GM18511 (cell line): ENCODE data around the gene CDH23.

Experiments used
- ATAC-seq: cut with Tn5 transposase; IDR thresholded peaks from one replicate; pipeline ENCODE4 v1.9.1; 2021; ENCODE audit warnings: mild to moderate bottlenecking, moderate library complexity; ENCODE audit not compliant: unreplicated experiment

The CDH23 gene

DNA sequence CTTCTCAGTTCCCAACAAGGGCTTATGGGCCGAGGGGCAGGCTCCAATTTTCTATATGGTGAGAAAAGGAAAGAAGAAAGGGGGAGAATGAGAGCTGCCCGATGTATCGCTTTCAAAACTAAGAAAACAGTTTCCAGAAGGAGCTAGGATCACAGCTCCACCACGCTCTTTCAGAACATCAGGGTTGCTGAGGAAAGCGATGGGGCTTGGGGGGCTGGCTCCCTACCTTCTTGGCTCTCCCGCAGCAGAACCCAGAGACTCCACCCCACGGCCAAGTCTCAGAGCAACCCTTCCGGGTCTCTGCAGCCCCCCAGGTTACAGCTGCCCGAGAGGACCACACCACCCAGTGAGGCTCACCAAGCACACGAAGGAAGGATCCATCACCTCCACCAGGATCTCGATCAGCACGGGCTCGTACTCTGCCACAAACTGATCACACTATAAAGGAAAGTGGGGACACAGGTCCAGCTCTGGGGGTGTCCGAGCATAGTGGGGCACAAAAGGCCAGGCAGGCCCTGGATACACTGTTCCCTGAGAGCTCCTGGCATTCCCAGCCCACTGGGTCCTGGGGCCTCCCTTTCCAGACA, 422.0 kb downstream of the CDH23 start:
- ATAC-seq, result no peak

GRCh38 chr10:71819441-71819861, 422.7 kb downstream of the CDH23 start:
- no peak for ATAC-seq

DNA sequence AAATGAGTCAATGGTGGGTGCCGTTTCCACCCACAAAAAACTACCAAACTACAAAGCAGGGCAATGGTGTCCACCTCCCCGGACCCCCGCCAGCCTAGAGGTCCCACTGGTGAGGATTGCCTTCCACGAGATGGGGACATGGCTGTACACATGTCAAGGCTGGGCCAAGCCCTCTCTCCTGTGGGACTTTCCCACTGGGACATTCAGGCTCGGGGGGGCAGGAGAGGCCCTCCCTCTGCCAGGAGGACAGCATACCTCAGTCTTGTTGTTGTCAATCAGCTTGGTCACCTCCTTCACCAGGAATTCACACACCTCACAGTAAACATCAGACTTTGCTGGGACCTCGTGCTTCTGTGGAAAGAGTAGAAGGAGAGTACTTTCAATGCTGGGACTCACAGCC, 423.3 kb downstream of the CDH23 start:
- ATAC-seq, result no peak

- no peak for ATAC-seq
Measured at GRCh38 chr10:71820966-71821365, 424.2 kb downstream of the CDH23 start.

- ATAC-seq, result no peak
Measured at GRCh38 chr10:71821909-71822763, 425.4 kb downstream of the CDH23 start.

- ATAC-seq, result no peak
Measured at GRCh38 chr10:71823356-71823755, 426.6 kb downstream of the CDH23 start.

GRCh38 chr10:71824333-71824732, 427.6 kb downstream of the CDH23 start:
- no peak for ATAC-seq

DNA sequence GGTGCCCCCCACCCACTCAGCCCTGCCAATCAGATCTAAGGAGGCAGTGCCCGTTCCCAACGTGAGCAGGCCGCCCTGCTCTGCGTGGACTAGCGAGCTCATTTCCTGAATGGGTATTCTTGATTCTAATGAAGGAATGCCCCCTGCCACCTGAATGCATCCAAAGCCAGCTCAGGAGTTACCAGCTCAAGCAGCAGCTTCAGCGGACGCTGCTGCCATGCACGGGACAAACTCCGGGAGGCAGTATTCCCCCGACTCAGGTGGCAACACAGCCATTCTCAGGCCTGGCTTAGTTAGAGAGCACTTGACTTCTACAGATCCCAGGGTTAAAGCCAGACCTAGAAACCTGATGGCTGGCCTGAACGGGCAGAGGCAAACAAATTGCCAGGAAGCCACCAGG, 428.5 kb downstream of the CDH23 start:
- ATAC-seq, result no peak

- no peak for ATAC-seq
Measured at GRCh38 chr10:71827852-71828251, 431.1 kb downstream of the CDH23 start.

DNA sequence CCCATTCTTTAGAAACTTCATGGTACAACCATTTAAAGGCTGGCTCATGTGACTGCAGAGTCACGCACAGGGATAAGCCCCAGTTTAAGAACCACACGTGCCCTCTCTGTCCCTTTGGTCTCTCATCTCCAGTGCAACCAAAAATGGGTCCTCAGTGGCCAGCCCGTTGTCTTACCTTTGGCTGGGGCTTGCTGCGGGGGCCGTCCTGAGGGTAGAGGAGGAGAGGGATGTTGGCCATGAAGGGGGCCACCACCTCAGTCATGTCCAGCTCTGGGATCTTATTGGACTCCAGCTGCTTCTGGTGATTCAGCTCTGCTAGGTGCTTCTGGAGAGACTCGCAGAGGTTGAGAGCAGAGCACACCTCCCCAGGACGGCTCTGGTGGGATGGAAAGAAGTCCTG, 432.0 kb downstream of the CDH23 start:
- ATAC-seq, result no peak

DNA sequence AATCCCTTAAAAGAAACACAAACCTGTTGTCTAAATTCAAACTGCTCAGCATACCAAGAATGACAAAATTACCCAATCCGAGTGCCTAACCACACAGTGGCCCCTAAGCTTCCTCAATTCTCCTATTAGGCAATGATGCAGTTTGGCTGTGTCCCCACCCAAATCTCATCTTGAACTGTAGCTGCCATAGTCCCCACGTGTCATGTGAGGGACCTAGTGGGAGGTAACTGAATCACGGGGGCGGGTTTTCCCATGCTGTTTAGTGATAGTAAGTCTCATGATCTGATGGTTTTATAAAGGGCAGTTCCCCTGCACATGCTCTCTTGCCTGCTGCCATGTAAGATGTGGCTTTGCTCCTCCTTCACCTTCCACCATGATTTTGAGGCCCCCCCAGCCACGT, 432.5 kb downstream of the CDH23 start:
- no peak for ATAC-seq

GRCh38 chr10:71829896-71830295, 433.2 kb downstream of the CDH23 start:
- no peak for ATAC-seq

- no peak for ATAC-seq
Measured at GRCh38 chr10:71830726-71831125, 434.0 kb downstream of the CDH23 start.

- ATAC-seq, result no peak
Measured at GRCh38 chr10:71831646-71832552, 435.2 kb downstream of the CDH23 start.

- no peak for ATAC-seq
Measured at GRCh38 chr10:71832967-71833366, 436.2 kb downstream of the CDH23 start.

DNA sequence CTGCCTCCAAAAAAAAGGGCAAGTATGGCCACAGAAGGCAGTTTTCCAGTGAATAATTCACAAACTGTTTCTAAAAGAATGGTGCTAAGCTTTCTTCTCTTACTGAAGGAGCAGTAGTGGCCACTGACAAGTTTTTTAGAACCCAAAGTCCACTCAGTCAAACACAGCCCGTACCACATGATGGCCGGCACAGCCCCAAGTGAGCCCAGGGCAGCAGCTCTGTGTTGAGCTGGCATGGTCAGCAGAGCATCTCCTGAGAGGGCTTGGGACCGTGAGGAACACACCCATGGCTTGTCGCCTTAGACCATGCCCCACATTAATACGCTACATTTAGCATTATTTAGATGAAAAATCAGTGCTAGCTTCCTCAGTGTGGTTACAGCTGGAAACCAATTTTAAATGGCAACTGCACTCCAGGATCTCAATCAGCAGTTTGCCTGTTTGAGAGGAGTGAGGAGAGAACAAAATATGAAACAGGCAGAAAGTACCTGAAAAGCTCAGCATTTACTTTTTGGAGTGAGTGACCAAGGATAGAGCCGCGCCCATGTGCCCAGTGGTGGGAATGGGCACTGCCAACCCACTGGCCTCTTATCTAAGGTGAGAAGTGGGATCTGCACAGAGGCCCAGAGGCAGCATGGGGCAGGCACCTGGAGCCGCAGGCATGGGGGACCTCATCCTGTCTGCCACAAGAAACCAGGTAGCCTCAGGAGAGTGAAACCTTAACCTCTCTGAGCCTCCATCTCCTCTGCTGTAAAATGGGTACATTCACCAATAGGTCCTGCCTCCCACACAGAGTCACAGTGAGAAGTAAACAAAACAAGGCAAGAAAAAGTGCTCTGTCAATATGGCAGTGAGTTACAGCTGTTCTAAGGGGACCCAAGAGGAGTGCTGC, 437.0 kb downstream of the CDH23 start:
- ATAC-seq, result no peak

DNA sequence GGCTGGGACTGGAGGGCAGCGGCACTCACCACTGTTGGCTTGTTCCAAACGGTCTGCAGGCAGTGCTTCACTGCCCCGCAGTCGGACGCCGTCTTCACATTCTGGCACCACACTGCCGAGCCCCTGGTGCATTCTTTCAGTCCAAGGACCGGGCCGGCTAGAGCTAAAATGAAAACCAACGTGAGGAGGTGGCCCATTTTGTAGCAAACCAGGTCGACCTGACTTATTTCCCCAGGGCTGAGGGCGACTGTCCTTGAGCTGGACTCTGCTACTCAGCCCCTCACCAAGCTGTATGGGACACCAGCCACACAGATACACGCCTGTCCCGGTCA, 437.6 kb downstream of the CDH23 start:
- no peak for ATAC-seq

GRCh38 chr10:71835671-71836595, 439.2 kb downstream of the CDH23 start:
- peak; percentile 96 for ATAC-seq

- ATAC-seq, result peak; percentile 37
Measured at GRCh38 chr10:71836596-71836974, 439.9 kb downstream of the CDH23 start.
